Neutrophil (primary cell): Measurements from ENCODE around the gene MTFMT.
"Not testable (repeated sequence)": the region's sequence is repeated elsewhere in the genome, so short reads cannot be mapped to it uniquely, and the experiment has no call there.

Experiments
- H3K27ac ChIP-seq: fragments of 200-600 bp; sonication (generic); 2 replicates; pipeline ENCODE4 v1.5.1; 2016; ENCODE audit warnings: mild to moderate bottlenecking, moderate library complexity
- H3K27me3 ChIP-seq: fragments of 200-600 bp; sonication (generic); 2 replicates; pipeline ENCODE4 v1.6.0; 2016; ENCODE audit warnings: mild to moderate bottlenecking
- H3K36me3 ChIP-seq: fragments of 200-600 bp; sonication (generic); 2 replicates; pipeline ENCODE4 v1.5.1; 2017
- H3K4me1 ChIP-seq, 2 experiments: fragments of 200-600 bp in 1 of 2; sonication (generic) in 1 of 2; 1 replicate in 1 of 2; 2 replicates in 1 of 2; pipeline versions ENCODE4 v1.5.1 to v1.6.1; 2013 to 2016; ENCODE audit warnings: low read depth in 1 of 2, low read length in 1 of 2, mild to moderate bottlenecking in 1 of 2, moderate library complexity in 1 of 2; ENCODE audit not compliant: control insufficient read depth in 1 of 2, insufficient read depth in 1 of 2
- H3K4me3 ChIP-seq, 2 experiments: fragments of 200-600 bp in 1 of 2; sonication (generic) in 1 of 2; 1 replicate in 1 of 2; 2 replicates in 1 of 2; pipeline ENCODE4 v1.5.1; 2013 to 2016; ENCODE audit warnings: low read depth in 1 of 2, low read length in 1 of 2, mild to moderate bottlenecking in 1 of 2, moderate library complexity in 1 of 2
- H3K9me3 ChIP-seq: fragments of 200-600 bp; sonication (generic); 2 replicates; pipeline ENCODE4 v1.5.1; 2016
- CTCF ChIP-seq: fragments of 200-600 bp; sonication (generic); IDR thresholded peaks from 2 replicates; pipeline ENCODE4 v1.5.1; 2016; ENCODE audit warnings: antibody characterized with exemption

The MTFMT gene

GRCh38 chr15:65048241-65048640 is 18.8 kb upstream of the MTFMT start:
- Histone ChIP-seq H3K36me3 (no peaks in the 10 kb centered on the region), H3K9me3 (no peaks in the 10 kb centered on the region), H3K4me1 (peaks cover 16 to 18% of the 10 kb centered on the region in 2 experiments), H3K27ac (no peak overlapping the region), H3K27me3 (peaks cover 25% of the 10 kb centered on the region), H3K4me3 (no peak overlapping the region)
- TF ChIP-seq CTCF: no peak

GRCh38 chr15:65044724-65045481 is 15.5 kb upstream of the MTFMT start, which contains the start of gene SLC51B:
Gene SLC51B, plus strand, starts transcription at chr15:65045387. Its CDS starts 4,618 bp downstream, at chr15:65050005.
- H3K27ac ChIP-seq: no peak within 1 kb of the TSS
- H3K36me3 ChIP-seq: no peaks in the 10 kb centered on the region
- TF ChIP-seq CTCF: no peak
- H3K4me1 ChIP-seq: peaks cover 10% of the 10 kb centered on the region in 2 experiments
- no peaks in the 10 kb centered on the region for H3K9me3 ChIP-seq
- H3K4me3 ChIP-seq: no peak within 1 kb of the TSS
- peaks cover 19% of the 10 kb centered on the region for H3K27me3 ChIP-seq

- not testable (repeated sequence) for H3K4me3 ChIP-seq, H3K27ac ChIP-seq, H3K36me3 ChIP-seq, H3K4me1 ChIP-seq, H3K9me3 ChIP-seq
- H3K27me3 ChIP-seq: peaks cover 12% of the 10 kb centered on the region
Measured at GRCh38 chr15:65044218-65044617, 14.8 kb upstream of the MTFMT start.

- no peak for TF ChIP-seq CTCF
- H3K27ac ChIP-seq: no peak overlapping the region
- no peak overlapping the region for H3K4me3 ChIP-seq
- H3K4me1 ChIP-seq: no peaks in the 10 kb centered on the region
- no peaks in the 10 kb centered on the region for H3K9me3 ChIP-seq
- H3K27me3 ChIP-seq: no peaks in the 10 kb centered on the region
- H3K36me3 ChIP-seq: no peaks in the 10 kb centered on the region
Measured at GRCh38 chr15:65042776-65043327, 13.4 kb upstream of the MTFMT start.

- no peak for TF ChIP-seq CTCF
- Histone ChIP-seq H3K36me3 (no peaks in the 10 kb centered on the region), H3K4me3 (no peak overlapping the region), H3K9me3 (no peaks in the 10 kb centered on the region), H3K27me3 (no peaks in the 10 kb centered on the region), H3K4me1 (no peaks in the 10 kb centered on the region), H3K27ac (no peak overlapping the region)
Measured at GRCh38 chr15:65041787-65042186, 12.3 kb upstream of the MTFMT start.

GRCh38 chr15:65040461-65040860 is 11.0 kb upstream of the MTFMT start:
- H3K27ac ChIP-seq: no peak overlapping the region
- no peaks in the 10 kb centered on the region for H3K36me3 ChIP-seq
- no peak overlapping the region for H3K4me3 ChIP-seq
- no peak for TF ChIP-seq CTCF
- H3K9me3 ChIP-seq: no peaks in the 10 kb centered on the region
- no peaks in the 10 kb centered on the region for H3K27me3 ChIP-seq
- no peaks in the 10 kb centered on the region for H3K4me1 ChIP-seq
